HAP-1 (cell line): ENCODE results near the gene ASH1L.
A peak's percentile ranks its signal among the peaks of the same experiment; 100 is the strongest.
"Not testable (repeated sequence)": the region's sequence is repeated elsewhere in the genome, so short reads cannot be mapped to it uniquely, and the experiment has no call there.

ENCODE experiments used
- DNase-seq, 2 experiments: peaks; one replicate each; pipeline ENCODE4 v3.0.0-alpha.2; 2016 to 2020; ENCODE audit warnings: low spot score in 2 of 2
- H3K27me3 ChIP-seq: fragments of 250-450 bp; sonication (Bioruptor Pico); 2 replicates; pipeline ENCODE4 v1.5.1; 2020; ENCODE audit warnings: low read depth, mild to moderate bottlenecking, moderate library complexity
- H3K36me3 ChIP-seq: fragments of 250-450 bp; sonication (Bioruptor Pico); replicated peaks from 2 replicates; pipeline ENCODE4 v1.5.1; 2020; ENCODE audit warnings: mild to moderate bottlenecking
- H3K4me1 ChIP-seq: fragments of 250-450 bp; sonication (Bioruptor Pico); 2 replicates; pipeline ENCODE4 v1.5.1; 2020; ENCODE audit warnings: mild to moderate bottlenecking
- H3K4me3 ChIP-seq: fragments of 250-450 bp; sonication (Bioruptor Pico); 2 replicates; pipeline ENCODE4 v1.5.1; 2020; ENCODE audit warnings: mild to moderate bottlenecking, moderate library complexity
- H3K9me3 ChIP-seq: fragments of 250-450 bp; sonication (Bioruptor Pico); 2 replicates; pipeline ENCODE4 v1.5.1; 2020; ENCODE audit warnings: mild to moderate bottlenecking, moderate library complexity
- in situ Hi-C: fragments of 300-500 bp; cut with MboI; formaldehyde crosslinking; loops from 3 replicates; pipeline ENCODE4 v1.14.3; 2020; ENCODE audit warnings: low sequenced_read_pairs, inconsistent platforms, mixed read lengths

ASH1L gene

DNA sequence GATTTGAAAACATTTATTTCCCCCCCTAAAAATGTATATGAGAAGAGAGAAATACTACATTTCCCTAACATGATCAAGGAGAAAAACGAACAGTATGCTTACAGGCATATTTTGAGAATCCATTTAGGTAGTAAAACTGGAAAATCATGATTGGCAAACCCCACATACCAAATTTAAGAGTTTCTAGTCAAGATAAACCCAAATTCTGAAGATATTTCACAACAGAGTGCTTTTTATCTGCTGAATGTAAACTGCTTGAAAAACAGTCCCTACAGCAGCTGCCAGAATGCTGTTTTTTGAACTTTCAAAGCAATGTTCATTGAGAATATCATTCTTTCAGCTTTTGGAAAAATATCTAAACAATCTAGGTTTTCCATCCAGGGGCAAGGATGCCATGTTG is 31.0 kb downstream of the ASH1L start:
- no peaks in the 10 kb centered on the region for H3K27me3 ChIP-seq
- in situ Hi-C loops: no loop called here
- no peak for DNase-seq
- no peak overlapping the region for H3K4me3 ChIP-seq
- H3K36me3 ChIP-seq: no peaks in the 10 kb centered on the region
- no peaks in the 10 kb centered on the region for H3K9me3 ChIP-seq
- H3K4me1 ChIP-seq: peaks cover 6% of the 10 kb centered on the region; the same call in 1 of the 2 replicates

DNA sequence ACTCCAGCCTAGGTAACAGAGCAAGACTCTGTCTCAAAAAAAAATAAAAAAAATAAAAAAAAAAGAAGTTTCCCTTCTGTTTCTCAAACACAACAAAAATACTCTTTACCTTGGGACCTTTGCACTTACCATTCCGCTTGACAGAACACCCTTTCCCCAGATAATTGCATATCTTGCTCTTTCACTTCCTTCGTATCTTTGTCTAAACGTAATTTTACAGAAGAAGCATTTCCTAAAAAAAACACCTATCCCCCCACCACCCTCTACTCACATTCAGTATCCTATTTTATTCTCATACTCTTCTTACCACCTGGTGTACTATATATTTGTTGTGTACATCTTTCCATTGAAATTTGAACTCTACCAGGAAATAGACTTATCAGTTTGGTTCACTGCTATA is 32.7 kb downstream of the ASH1L start:
- in situ Hi-C loops: no loop called here
- Histone ChIP-seq H3K36me3 (no peaks in the 10 kb centered on the region), H3K4me1 (peaks cover 6% of the 10 kb centered on the region; the same call in 1 of the 2 replicates), H3K27me3 (no peaks in the 10 kb centered on the region), H3K9me3 (no peaks in the 10 kb centered on the region), H3K4me3 (no peak overlapping the region)
- no peak for DNase-seq

DNA sequence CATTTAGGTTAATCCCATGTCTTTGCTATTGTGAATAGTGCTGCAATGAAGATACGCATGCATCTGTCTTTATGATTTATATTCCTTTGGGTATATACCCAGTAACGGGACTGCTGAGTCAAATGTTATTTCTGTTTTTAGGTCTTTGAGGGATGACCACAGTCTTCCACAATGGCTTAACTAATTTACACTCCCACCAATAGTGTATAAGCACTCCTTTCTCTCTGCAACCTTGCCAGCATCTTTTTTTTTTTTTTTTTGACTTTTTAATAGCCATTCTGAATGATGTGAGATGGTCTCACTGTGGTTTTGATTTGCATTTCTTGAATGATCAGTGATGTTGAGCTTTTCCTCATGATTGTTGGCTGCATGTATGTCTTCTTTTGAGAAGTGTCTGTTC is 33.5 kb downstream of the ASH1L start:
- H3K27me3 ChIP-seq: no peaks in the 10 kb centered on the region
- in situ Hi-C loops: no loop called here
- peaks cover 6% of the 10 kb centered on the region; the same call in 1 of the 2 replicates for H3K4me1 ChIP-seq
- no peak overlapping the region for H3K4me3 ChIP-seq
- no peaks in the 10 kb centered on the region for H3K36me3 ChIP-seq
- DNase-seq: no peak
- H3K9me3 ChIP-seq: no peaks in the 10 kb centered on the region

- H3K27me3 ChIP-seq: no peaks in the 10 kb centered on the region
- no peaks in the 10 kb centered on the region for H3K9me3 ChIP-seq
- peaks cover 6% of the 10 kb centered on the region for H3K4me1 ChIP-seq
- no peaks in the 10 kb centered on the region for H3K36me3 ChIP-seq
- in situ Hi-C loops: no loop called here
- DNase-seq: no peak
- no peak overlapping the region for H3K4me3 ChIP-seq
These were observed 34.9 kb downstream of the ASH1L start for GRCh38 chr1:155527677-155528076.

- no peak for DNase-seq
These were observed 36.2 kb downstream of the ASH1L start for GRCh38 chr1:155526356-155526755.

DNA sequence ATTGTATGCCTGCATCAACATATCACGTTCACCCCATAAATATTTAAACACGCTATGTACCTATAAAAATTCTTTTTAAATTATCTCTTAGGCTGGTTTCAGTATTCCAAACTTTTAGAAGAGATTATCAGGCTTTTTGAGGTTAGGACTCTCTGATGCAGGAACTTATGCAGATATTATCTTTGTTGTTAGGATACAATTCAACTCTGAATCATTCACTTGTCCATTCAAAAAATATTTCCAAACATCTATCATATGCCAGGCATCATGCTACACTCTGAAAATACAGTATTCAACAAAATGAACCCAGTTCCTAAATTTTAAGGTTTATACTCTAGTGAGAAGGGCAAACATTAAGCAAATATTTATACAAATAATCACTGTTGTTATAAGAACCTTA is 40.5 kb downstream of the ASH1L start:
- in situ Hi-C loops: no loop called here
- Histone ChIP-seq H3K4me3 (no peak overlapping the region), H3K4me1 (peaks cover 10% of the 10 kb centered on the region), H3K27me3 (no peaks in the 10 kb centered on the region), H3K36me3 (0 out of 2 replicates have a peak, but pooled peaks cover 11% of the 10 kb centered on the region), H3K9me3 (no peaks in the 10 kb centered on the region)
- no peak for DNase-seq

More at GRCh38 chr1:155526356-155526755, 36.2 kb downstream of the ASH1L start:
- in situ Hi-C loops: no loop called here
- H3K4me3 ChIP-seq: no peak overlapping the region
- no peaks in the 10 kb centered on the region for H3K9me3 ChIP-seq
- no peaks in the 10 kb centered on the region for H3K36me3 ChIP-seq
- no peaks in the 10 kb centered on the region for H3K27me3 ChIP-seq
- H3K4me1 ChIP-seq: peaks cover 13% of the 10 kb centered on the region

- Histone ChIP-seq H3K9me3 (no peaks in the 10 kb centered on the region), H3K4me1 (peaks cover 10% of the 10 kb centered on the region), H3K4me3 (no peak overlapping the region), H3K36me3 (peaks cover 11% of the 10 kb centered on the region; the same call in 1 of the 2 replicates), H3K27me3 (no peaks in the 10 kb centered on the region)
- in situ Hi-C loops: no loop called here
- DNase-seq: no peak
These were observed 44.1 kb downstream of the ASH1L start for GRCh38 chr1:155518484-155518883.

DNA sequence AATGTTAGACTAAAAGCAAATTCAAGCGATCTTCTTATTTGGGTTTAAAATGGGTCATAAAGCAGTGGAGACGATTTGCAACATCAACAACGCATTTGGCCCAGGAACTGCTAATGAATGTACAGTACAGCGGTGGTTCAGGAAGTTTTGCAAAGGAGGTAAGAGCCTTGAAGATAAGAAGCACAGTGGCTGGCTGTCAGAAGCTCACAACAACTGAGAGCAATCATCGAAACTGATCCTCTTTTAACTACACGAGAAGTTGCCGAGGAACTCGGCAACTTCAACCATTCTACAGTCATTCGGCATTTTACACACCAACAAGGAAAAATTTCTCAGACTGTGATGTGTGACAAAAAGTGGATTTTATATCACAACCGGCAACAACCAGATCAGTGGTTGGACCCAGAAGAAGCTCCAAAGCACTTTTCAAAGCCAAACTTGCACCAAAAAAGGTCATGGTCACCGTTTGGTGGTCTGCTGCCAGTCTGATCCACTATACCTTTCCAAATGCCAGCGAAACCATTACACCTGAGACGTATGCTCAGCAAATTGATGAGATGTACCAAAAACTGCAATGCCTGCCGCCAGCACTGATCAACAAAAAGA is 47.9 kb downstream of the ASH1L start:
- Histone ChIP-seq H3K4me3 (no peak overlapping the region), H3K9me3 (no peaks in the 10 kb centered on the region), H3K4me1 (no peaks in the 10 kb centered on the region), H3K36me3 (peaks cover 4% of the 10 kb centered on the region; the same call in 1 of the 2 replicates), H3K27me3 (no peaks in the 10 kb centered on the region)
- in situ Hi-C loops: no loop called here
- DNase-seq: no peak

DNA sequence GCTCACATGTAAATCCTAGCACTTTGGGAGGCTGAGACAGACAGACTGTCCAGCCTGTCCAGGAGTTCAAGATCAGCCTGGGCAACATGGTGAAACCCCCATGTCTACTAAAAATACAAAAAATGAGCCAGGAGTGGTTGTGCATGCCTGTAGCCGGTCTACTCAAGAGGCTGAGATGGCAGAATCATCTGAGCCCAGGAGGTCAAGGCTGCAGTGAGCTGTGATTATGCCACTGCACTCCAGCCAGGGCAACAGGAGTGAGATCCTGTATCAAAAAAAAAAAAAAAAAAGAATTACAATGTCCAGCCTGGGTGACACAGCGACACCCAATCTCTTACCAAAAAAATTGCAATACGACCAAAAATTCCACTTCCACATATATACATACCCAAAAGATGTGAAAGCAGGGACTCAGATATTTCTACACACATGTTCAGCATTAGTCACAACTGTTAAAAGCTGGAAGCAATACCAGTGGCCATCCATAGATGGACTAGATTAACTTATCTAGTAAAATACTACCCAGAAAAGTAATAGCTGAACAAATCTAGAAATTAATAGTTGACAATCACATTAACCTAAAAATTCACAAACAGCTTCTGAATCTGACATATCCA is 49.2 kb downstream of the ASH1L start:
- Histone ChIP-seq H3K36me3 (no peaks in the 10 kb centered on the region; the same call in 1 of the 2 replicates), H3K4me3 (no peak overlapping the region), H3K9me3 (no peaks in the 10 kb centered on the region), H3K27me3 (no peaks in the 10 kb centered on the region), H3K4me1 (no peaks in the 10 kb centered on the region)
- in situ Hi-C loops: no loop called here
- no peak for DNase-seq

GRCh38 chr1:155511385-155511784 is 51.2 kb downstream of the ASH1L start:
- H3K36me3 ChIP-seq, in situ Hi-C loops, H3K4me3 ChIP-seq, H3K27me3 ChIP-seq, DNase-seq, H3K9me3 ChIP-seq, H3K4me1 ChIP-seq: not testable (repeated sequence)

GRCh38 chr1:155509064-155509463 is 53.5 kb downstream of the ASH1L start:
- DNase-seq: no peak
- in situ Hi-C loops: no loop called here
- H3K36me3 ChIP-seq: no peaks in the 10 kb centered on the region; the same call in 1 of the 2 replicates
- H3K4me1 ChIP-seq: no peaks in the 10 kb centered on the region
- H3K4me3 ChIP-seq: no peak overlapping the region
- H3K9me3 ChIP-seq: no peaks in the 10 kb centered on the region
- no peaks in the 10 kb centered on the region for H3K27me3 ChIP-seq

DNA sequence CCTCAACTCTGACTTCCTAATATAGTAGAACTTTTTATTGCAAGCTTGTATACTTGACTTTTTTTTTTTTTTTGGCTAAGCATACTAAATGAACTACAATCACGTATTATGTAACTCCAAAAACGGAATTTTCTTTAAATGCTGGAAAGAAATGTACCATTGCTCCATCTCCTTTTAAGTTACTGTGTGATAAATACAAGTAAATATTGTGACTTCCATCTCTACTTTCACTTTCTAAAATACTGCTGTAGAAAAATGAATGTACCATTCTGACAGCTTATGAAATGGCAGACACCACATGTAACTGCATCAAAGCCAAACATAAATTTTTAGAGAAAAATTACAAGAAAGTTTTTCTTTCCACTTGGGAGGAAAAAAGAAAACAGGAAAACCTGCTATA is 54.7 kb downstream of the ASH1L start:
- no peak for DNase-seq
- Histone ChIP-seq H3K4me3 (no peak overlapping the region), H3K36me3 (no peaks in the 10 kb centered on the region), H3K9me3 (no peaks in the 10 kb centered on the region), H3K27me3 (no peaks in the 10 kb centered on the region), H3K4me1 (no peaks in the 10 kb centered on the region)
- in situ Hi-C loops: no loop called here

DNA sequence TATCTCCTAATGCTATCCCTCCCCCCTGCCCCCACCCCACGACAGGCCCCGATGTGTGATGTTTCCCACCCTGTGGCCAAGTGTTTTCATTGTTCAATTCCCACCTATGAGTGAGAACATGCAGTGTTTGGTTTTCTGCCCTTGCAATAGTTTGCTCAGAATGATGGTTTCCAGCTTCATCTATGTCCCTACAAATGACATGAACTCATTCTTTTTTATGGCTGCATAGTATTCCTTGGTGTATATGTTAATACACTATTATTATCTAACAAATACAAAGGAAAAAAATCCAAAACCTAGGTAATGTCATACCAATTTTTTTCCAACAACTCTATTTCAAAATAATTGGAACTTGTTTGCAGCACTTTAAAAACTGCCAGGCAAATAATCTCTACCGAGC is 56.6 kb downstream of the ASH1L start:
- in situ Hi-C loops, DNase-seq, H3K4me1 ChIP-seq, H3K36me3 ChIP-seq, H3K27me3 ChIP-seq, H3K9me3 ChIP-seq, H3K4me3 ChIP-seq: not testable (repeated sequence)

- H3K4me3 ChIP-seq: no peak overlapping the region
- no peaks in the 10 kb centered on the region for H3K9me3 ChIP-seq
- DNase-seq: peak; percentile 20 to 54
- peaks cover 16% of the 10 kb centered on the region for H3K4me1 ChIP-seq
- in situ Hi-C loops: no loop called here
- no peaks in the 10 kb centered on the region for H3K36me3 ChIP-seq
- no peaks in the 10 kb centered on the region for H3K27me3 ChIP-seq
These were observed 58.4 kb downstream of the ASH1L start for GRCh38 chr1:155504207-155504606.
